Stimulated activated CD4-positive, alpha-beta T cell treated with anti-CD3 and anti-CD28 coated beads, Interleukin-1b, Interleukin-23, amount 100 ng/mL, for 4 hours (primary cell): ENCODE data around the gene FDXR.

Experiments used
- DNase-seq, 2 donors: peaks; one replicate each; pipeline ENCODE4 v3.0.0-alpha.2; 2020; ENCODE audit warnings: low read depth in 2 of 2

Gene FDXR

GRCh38 chr17:74898376-74898946 lies 25.7 kb upstream of the FDXR start:
- DNase-seq = no peak

- DNase-seq = no peak
These were observed 21.3 kb upstream of the FDXR start for GRCh38 chr17:74893936-74894671.

- DNase-seq = no peak
These were observed 20.4 kb upstream of the FDXR start, which contains the start of gene FADS6 for GRCh38 chr17:74892974-74893911. Gene FADS6, minus strand, starts transcription at chr17:74893633. Its CDS starts 38 bp downstream, at chr17:74893595.

GRCh38 chr17:74892013-74892841 lies 19.4 kb upstream of the FDXR start:
- DNase-seq = no peak

GRCh38 chr17:74890554-74890953 lies 17.8 kb upstream of the FDXR start:
- DNase-seq = no peak

GRCh38 chr17:74888469-74888868 lies 15.7 kb upstream of the FDXR start:
- no peak for DNase-seq

GRCh38 chr17:74883241-74883745 lies 10.5 kb upstream of the FDXR start:
- DNase-seq = no peak

- no peak for DNase-seq
These were observed 9.9 kb upstream of the FDXR start for GRCh38 chr17:74882517-74883240.

GRCh38 chr17:74881073-74881472 lies 8.3 kb upstream of the FDXR start:
- no peak for DNase-seq

- no peak for DNase-seq
These were observed 6.5 kb upstream of the FDXR start for GRCh38 chr17:74879308-74879707.

- no peak for DNase-seq
These were observed 5.9 kb upstream of the FDXR start for GRCh38 chr17:74878658-74879057.

GRCh38 chr17:74877592-74878548 lies 5.1 kb upstream of the FDXR start:
- DNase-seq = no peak

GRCh38 chr17:74875977-74876593 lies 3.3 kb upstream of the FDXR start:
- DNase-seq = no peak

GRCh38 chr17:74875155-74875976 lies 2.6 kb upstream of the FDXR start:
- DNase-seq = no peak

- no peak for DNase-seq
These were observed 1.8 kb upstream of the FDXR start for GRCh38 chr17:74874615-74875037.

- no peak for DNase-seq
These were observed 1.2 kb upstream of the FDXR start for GRCh38 chr17:74873874-74874614.
